Mononuclear cell (primary cell): ENCODE measurements around the gene DUOX2. TPM values are rescaled to one million over a fixed set of nuclear protein-coding genes. Genes with fewer than 3 reads are reported as not detected.
"Not testable (repeated sequence)": the region's sequence is repeated elsewhere in the genome, so short reads cannot be mapped to it uniquely, and the experiment has no call there.

Source experiments
- H3K27me3 ChIP-seq: 2 replicates; pipeline ENCODE4 v1.6.0; 2011; ENCODE audit warnings: low read length, control low read depth; ENCODE audit not compliant: insufficient read depth
- H3K4me1 ChIP-seq: 2 replicates; pipeline ENCODE4 v1.5.1; 2011; ENCODE audit warnings: mild to moderate bottlenecking, low read length, control low read depth; ENCODE audit not compliant: insufficient read depth
- H3K4me3 ChIP-seq: 2 replicates; pipeline ENCODE4 v1.5.1; 2011; ENCODE audit warnings: mild to moderate bottlenecking, low read length, moderate library complexity
- H3K9me3 ChIP-seq: 2 replicates; pipeline ENCODE4 v1.5.1; 2011; ENCODE audit warnings: low read depth, mild to moderate bottlenecking, control low read depth, low read length
- total RNA-seq: library from RNA; depleted of rRNA; stranded (reverse); fragments of >200 nt; gene quantifications from one replicate; pipeline ENCODE4 v1.2.3, GENCODE V29; 2012

Gene DUOX2
- total RNA-seq, 1 donor = 0.10 TPM

DNA sequence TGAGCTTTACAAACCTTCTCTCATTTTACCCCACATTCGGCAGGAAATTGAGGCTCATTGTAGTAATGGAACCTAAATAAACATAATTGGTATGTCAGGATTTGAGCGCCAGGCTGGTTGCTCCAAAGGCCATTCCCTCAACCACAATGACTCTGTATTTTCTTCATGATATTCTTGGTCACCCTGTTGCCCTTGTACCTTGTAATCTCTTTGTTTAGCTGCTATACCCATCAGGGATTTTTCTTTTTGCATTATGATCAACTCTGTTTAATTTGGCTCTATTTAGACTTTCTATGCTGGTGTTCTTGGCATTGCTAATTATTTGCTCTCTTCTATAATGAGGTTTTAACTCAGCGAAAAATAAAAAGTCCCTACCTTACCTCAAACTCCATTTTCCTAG, 29.8 kb downstream of the DUOX2 start:
- no peaks in the 10 kb centered on the region for H3K9me3 ChIP-seq
- no peak overlapping the region for H3K4me3 ChIP-seq
- no peaks in the 10 kb centered on the region for H3K4me1 ChIP-seq
- H3K27me3 ChIP-seq = peaks cover 7% of the 10 kb centered on the region

DNA sequence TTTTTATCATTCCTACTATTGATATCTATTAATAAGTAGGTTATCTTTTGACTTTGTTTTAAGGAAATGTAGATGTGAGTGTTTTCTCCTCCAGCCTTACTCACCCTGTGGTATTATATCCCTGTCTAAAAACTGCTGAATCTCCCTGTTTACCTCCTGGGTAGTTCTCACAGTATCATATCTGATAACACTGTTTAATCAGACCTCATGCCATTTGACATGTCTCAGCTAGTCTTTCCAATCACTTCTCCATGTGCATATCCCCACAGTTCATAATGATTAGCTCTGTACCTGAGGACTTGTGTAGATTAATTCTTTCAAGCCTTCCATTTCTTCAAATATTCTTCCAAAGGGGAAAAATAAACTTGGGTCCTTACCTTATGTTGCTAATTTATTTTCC, 30.7 kb downstream of the DUOX2 start:
- peaks cover 7% of the 10 kb centered on the region for H3K27me3 ChIP-seq
- no peak overlapping the region for H3K4me3 ChIP-seq
- no peaks in the 10 kb centered on the region for H3K4me1 ChIP-seq
- no peaks in the 10 kb centered on the region for H3K9me3 ChIP-seq

DNA sequence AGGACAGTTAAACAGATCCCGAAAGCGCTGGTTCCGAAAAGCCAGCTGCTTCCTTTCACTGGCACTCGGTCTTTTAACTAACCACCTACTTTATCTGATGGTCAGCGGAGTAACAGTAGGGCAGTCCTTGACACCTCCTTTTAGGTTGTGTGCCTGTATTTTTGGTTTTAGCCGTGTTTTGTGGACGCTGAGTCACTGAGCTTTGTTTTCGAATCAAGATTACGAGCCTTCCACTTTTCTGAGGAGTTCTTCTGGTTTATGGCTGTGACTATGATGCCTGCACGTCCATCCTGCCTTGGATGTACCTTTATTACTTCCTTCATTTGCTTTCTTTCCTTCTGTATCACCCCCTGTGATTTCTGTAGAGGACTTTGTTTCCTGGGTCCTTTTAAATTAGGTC, 31.6 kb downstream of the DUOX2 start:
- H3K9me3 ChIP-seq, H3K4me3 ChIP-seq, H3K4me1 ChIP-seq, H3K27me3 ChIP-seq: not testable (repeated sequence)

DNA sequence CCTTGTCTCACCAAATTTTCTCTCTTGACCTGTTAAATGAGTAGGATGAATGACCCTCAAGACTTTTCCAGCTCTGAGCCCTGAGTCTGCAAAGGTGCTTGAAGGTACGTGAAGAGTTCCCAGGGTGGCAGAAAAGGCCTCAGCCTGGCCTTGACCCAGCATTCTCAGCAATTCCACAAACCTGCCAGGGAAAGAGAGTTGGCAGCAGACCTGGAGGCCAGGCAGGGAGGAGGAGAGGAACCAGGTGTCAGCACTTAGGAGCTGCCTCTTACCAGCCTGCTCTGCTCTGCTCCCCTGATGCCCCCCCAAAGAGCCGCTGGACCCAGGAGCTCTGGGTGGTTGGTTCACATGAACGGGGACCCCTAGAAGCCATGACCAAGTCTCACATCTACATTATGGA, 33.4 kb downstream of the DUOX2 start:
- not testable (repeated sequence) for H3K27me3 ChIP-seq, H3K4me1 ChIP-seq, H3K4me3 ChIP-seq, H3K9me3 ChIP-seq

DNA sequence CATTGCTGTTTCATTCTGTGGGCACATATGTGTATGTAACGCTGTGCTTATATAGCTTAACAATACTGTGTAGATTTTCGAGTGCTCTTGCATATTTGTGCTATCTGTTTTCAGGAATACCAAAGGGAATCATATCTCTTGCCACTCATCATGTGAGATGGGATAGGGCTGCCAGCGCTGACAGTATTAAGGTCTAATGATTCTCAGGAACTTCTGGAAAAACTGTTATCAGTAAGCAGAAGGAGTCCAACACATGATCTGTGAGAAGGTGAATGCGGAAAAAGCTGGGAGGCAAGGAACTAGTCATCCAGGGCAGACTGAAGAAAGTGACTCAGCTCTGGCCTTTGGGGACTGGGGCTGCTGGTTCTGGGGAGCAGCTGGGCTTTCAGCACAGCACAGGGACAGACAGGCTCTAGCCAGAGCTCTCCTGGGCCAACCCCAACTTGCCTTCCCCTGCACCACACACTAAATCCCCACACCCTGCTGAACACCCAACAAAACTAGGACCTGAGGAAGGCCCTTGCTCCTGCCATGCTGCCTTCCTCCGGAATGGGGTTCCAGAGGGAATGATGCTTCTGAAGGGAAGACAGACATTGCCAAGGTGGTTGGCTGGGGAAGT, 34.2 kb downstream of the DUOX2 start:
- H3K27me3 ChIP-seq = not testable (repeated sequence)

DNA sequence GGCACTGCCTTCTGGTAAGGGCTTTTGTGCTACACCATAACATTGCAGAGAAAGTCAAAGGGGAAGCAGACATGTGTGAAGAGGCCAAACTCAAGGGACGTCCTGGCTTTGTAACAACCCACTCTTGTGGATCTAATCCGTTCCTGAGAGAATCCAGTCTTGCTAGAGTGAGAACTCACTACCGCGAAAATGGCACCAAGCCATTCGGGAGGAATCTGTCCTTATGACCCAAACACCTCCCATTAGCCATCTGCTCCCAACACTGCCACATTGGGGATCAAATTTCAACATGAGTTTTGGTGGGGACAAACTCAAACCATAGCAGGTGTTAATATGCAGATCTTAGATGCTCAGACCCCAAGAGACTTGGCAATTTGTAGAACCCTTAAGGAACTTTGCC, 34.8 kb downstream of the DUOX2 start:
- not testable (repeated sequence) for H3K4me1 ChIP-seq, H3K4me3 ChIP-seq

More for the DNA sequence above, 34.2 kb downstream of the DUOX2 start:
- H3K4me1 ChIP-seq, H3K4me3 ChIP-seq, H3K9me3 ChIP-seq: not testable (repeated sequence)

GRCh38 chr15:45077391-45077790, 36.6 kb downstream of the DUOX2 start:
- H3K9me3 ChIP-seq, H3K27me3 ChIP-seq, H3K4me3 ChIP-seq, H3K4me1 ChIP-seq: not testable (repeated sequence)

More for the DNA sequence above, 34.8 kb downstream of the DUOX2 start:
- H3K27me3 ChIP-seq, H3K9me3 ChIP-seq: not testable (repeated sequence)

GRCh38 chr15:45075440-45076320, 38.3 kb downstream of the DUOX2 start:
- H3K4me3 ChIP-seq, H3K27me3 ChIP-seq, H3K4me1 ChIP-seq, H3K9me3 ChIP-seq: not testable (repeated sequence)

GRCh38 chr15:45073602-45074001, 40.4 kb downstream of the DUOX2 start:
- H3K4me1 ChIP-seq, H3K27me3 ChIP-seq, H3K9me3 ChIP-seq, H3K4me3 ChIP-seq: not testable (repeated sequence)

- H3K27me3 ChIP-seq, H3K9me3 ChIP-seq, H3K4me3 ChIP-seq, H3K4me1 ChIP-seq: not testable (repeated sequence)
Observed at GRCh38 chr15:45069942-45070360, 44.0 kb downstream of the DUOX2 start.

DNA sequence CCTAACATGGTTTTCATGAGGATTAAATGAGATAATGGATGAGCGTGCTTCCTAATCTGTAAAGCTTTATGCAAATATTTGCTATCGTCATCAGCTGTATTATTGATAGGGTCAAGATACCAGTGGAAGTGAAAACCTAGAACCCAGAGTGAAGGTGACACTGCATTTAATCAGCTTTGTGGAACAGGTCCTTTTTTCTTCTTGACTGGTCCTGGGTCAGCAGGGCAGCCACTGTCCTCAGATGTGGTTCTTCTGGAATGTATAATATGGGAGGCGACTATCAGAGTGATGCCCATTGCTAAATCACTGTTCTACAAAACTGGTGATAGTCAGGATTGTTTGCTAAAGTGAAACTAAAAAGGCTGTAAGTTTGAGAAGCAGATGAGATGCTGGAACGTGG, 49.6 kb downstream of the DUOX2 start:
- no peaks in the 10 kb centered on the region for H3K27me3 ChIP-seq
- H3K4me1 ChIP-seq = peaks cover 3% of the 10 kb centered on the region
- no peak overlapping the region for H3K4me3 ChIP-seq
- H3K9me3 ChIP-seq = no peaks in the 10 kb centered on the region

DNA sequence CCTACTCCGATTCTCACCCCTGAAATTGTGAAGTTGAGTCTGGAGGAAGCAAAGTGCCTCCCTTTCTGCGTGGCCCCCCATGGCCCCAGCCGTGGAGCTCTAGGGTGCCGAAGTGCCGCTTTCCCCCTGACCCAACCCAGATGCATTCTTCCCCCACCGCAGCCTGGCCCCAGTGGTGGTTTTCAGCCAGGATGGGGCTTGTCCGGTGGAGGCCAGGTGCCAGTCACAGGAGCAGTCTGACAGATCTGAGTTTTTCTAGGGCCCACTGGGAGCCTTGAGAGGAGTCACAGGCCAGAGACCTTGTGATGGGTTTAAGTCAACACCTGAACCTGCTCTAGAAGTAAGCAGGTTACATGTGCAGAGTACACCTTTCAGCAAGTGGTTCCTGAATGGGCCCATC, 51.7 kb downstream of the DUOX2 start:
- H3K27me3 ChIP-seq, H3K4me1 ChIP-seq, H3K4me3 ChIP-seq, H3K9me3 ChIP-seq: not testable (repeated sequence)

- not testable (repeated sequence) for H3K27me3 ChIP-seq, H3K4me1 ChIP-seq, H3K4me3 ChIP-seq, H3K9me3 ChIP-seq
Observed at GRCh38 chr15:45058690-45059675, 55.0 kb downstream of the DUOX2 start.

- not testable (repeated sequence) for H3K4me3 ChIP-seq, H3K9me3 ChIP-seq, H3K27me3 ChIP-seq
- H3K4me1 ChIP-seq = peaks cover 24% of the 10 kb centered on the region
Observed at GRCh38 chr15:45052676-45053075, 61.3 kb downstream of the DUOX2 start.

DNA sequence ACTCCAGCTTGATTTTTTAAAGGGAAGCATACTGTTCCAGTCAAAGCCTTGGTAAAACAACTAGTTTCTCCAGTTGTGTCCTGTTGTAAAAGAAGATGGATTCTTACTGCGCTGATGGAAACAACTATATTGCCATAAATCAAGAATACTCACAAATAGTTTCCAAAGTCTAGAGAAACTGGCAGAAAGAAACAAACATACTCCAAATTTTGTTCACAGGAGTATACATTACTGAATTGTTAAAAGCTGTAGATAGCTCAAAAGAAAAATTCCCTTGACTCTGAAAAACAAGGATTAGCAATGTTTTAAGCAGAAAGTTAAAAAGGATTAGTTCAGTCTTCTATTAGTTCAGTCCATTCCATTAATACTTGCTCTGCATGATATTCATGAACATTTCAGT, 63.4 kb downstream of the DUOX2 start:
- Histone ChIP-seq H3K4me1 (peaks cover 28% of the 10 kb centered on the region), H3K27me3 (no peaks in the 10 kb centered on the region), H3K4me3 (no peak overlapping the region), H3K9me3 (no peaks in the 10 kb centered on the region)
